Aorta (tissue), 5 donors: ENCODE measurements around the gene SUSD2. TPM values are rescaled to one million over a fixed set of nuclear protein-coding genes. Genes with fewer than 3 reads are reported as not detected.
A peak's percentile ranks its signal among the peaks of the same experiment; 100 is the strongest.
"Not testable (repeated sequence)": the region's sequence is repeated elsewhere in the genome, so short reads cannot be mapped to it uniquely, and the experiment has no call there.

Source experiments
- ATAC-seq: fragments of 200-7000 bp; cut with Tn5 transposase; one replicate; pipeline ENCODE4 v1.9.1; 2022; ENCODE audit warnings: moderate library complexity; ENCODE audit not compliant: low FRiP score
- DNase-seq, 2 donors: peaks; one replicate each; pipeline ENCODE4 v3.0.0-alpha.2; 2020
- H3K27ac ChIP-seq, 2 donors: one replicate each; pipeline ENCODE4 v1.5.1; 2013; ENCODE audit warnings: low read length in 2 of 2, mild to moderate bottlenecking in 2 of 2, moderate library complexity in 2 of 2, control low read depth in 1 of 2, inconsistent platforms in 1 of 2, low read depth in 1 of 2
- H3K27me3 ChIP-seq, 2 donors: one replicate each; pipeline ENCODE4 v1.6.1; 2013; ENCODE audit warnings: control low read depth in 1 of 2, low read length in 1 of 2, mild to moderate bottlenecking in 1 of 2, moderate library complexity in 1 of 2; ENCODE audit not compliant: insufficient read depth in 2 of 2, control insufficient read depth in 1 of 2
- H3K36me3 ChIP-seq, 2 donors: one replicate each; pipeline ENCODE4 v1.6.1; 2013; ENCODE audit warnings: control low read depth in 1 of 2, low read length in 1 of 2, mild to moderate bottlenecking in 1 of 2; ENCODE audit not compliant: insufficient read depth in 2 of 2, control insufficient read depth in 1 of 2
- H3K4me1 ChIP-seq, 2 donors: one replicate each; pipeline ENCODE4 v1.6.1; 2013; ENCODE audit warnings: low read length in 2 of 2, control low read depth in 1 of 2, mild to moderate bottlenecking in 1 of 2, moderate library complexity in 1 of 2; ENCODE audit not compliant: insufficient read depth in 2 of 2, control insufficient read depth in 1 of 2
- H3K4me3 ChIP-seq, 2 donors: one replicate each; pipeline ENCODE4 v1.5.1; 2013; ENCODE audit warnings: low read length in 2 of 2, control low read depth in 1 of 2, mild to moderate bottlenecking in 1 of 2
- H3K9me3 ChIP-seq: one replicate; pipeline ENCODE4 v1.6.1; 2013; ENCODE audit warnings: mild to moderate bottlenecking, low read length; ENCODE audit not compliant: control insufficient read depth
- WGBS, 2 donors: extraction: QIAGEN DNeasy Blood & Tissue Kit; methylation state at CpG; one replicate each; pipeline ENCODE4 v1.1.7; 2013; 5-methylcytosine and 5-hydroxymethylcytosine counted together
- intact Hi-C, 2 donors: fragments of 100-400 bp; cut with DNase I; formaldehyde crosslinking; loops; one replicate each; pipeline versions ENCODE4 v1.14.2 to v1.15.0; 2022
- polyA plus RNA-seq, 2 donors: library from polyadenylated mRNA; stranded (reverse); fragments of 200-250 nt; gene quantifications; one replicate each; pipeline ENCODE4 v1.2.3, GENCODE V29; 2013
- total RNA-seq, 2 donors: library from RNA; stranded (reverse); fragmentation: NEBNext Ultra II Directional; extraction: Animal tissue kit (Norgen Biotek cat#: 25700); gene quantifications; one replicate each; pipeline ENCODE4 v1.2.1, GENCODE V29; 2021
- donor health status: healthy with polysubstance abuse.
- donor health status: Bipolar disorder and iron deficiency.
- donor health status: DM: no; HTN: no; CAD: no.
- donor health status: DM: no; HTN: no; CAD: no.
- donor health status: DM: yes; HTN: yes; CAD: no.

The SUSD2 gene
- total and polyA plus RNA-seq, 4 donors: 7.1 to 79.5 (median 13.1) TPM

GRCh38 chr22:24181996-24182899 is 961 bp downstream of the SUSD2 start:
- DNase-seq: peak; percentile 46 to 73
- 61 to 63% methylated on average over 20 of the region's 20 CpGs for WGBS, 2 donors
- Histone ChIP-seq H3K36me3 (no peaks in the 10 kb centered on the region), H3K27me3 (no peaks in the 10 kb centered on the region), H3K27ac (no peak overlapping the region), H3K4me3 (no peak overlapping the region), H3K9me3 (no peaks in the 10 kb centered on the region), H3K4me1 (no peaks in the 10 kb centered on the region)
- no peak for ATAC-seq
- intact Hi-C loops: no loop called here

- ATAC-seq, intact Hi-C loops, H3K27me3 ChIP-seq, H3K4me3 ChIP-seq, H3K4me1 ChIP-seq, H3K36me3 ChIP-seq, H3K27ac ChIP-seq, H3K9me3 ChIP-seq: not testable (repeated sequence)
- 73 to 79% methylated on average over 10 to 11 of the region's 11 CpGs for WGBS, 2 donors
- DNase-seq: peak in 1 of 2 donors; percentile 75
Measured at GRCh38 chr22:24182900-24183246, 1.6 kb downstream of the SUSD2 start.

- WGBS, 2 donors: 23 to 28% methylated on average over 22 to 24 of the region's 24 CpGs
- intact Hi-C loops: no loop called here
Measured at GRCh38 chr22:24183321-24184031, 2.2 kb downstream of the SUSD2 start.

GRCh38 chr22:24184057-24184798 is 2.9 kb downstream of the SUSD2 start:
- no peak overlapping the region for H3K27ac ChIP-seq
- ATAC-seq: no peak
- 90 to 91% methylated on average over 16 of the region's 16 CpGs for WGBS, 2 donors
- peak; percentile 43 to 58 for DNase-seq
- no peaks in the 10 kb centered on the region for H3K9me3 ChIP-seq
- no peaks in the 10 kb centered on the region for H3K36me3 ChIP-seq
- no peaks in the 10 kb centered on the region for H3K27me3 ChIP-seq
- H3K4me3 ChIP-seq: no peak overlapping the region
- intact Hi-C loops: no loop called here
- no peaks in the 10 kb centered on the region for H3K4me1 ChIP-seq

More at GRCh38 chr22:24183321-24184031, 2.2 kb downstream of the SUSD2 start:
- no peak overlapping the region for H3K4me3 ChIP-seq
- H3K27me3 ChIP-seq: no peaks in the 10 kb centered on the region
- H3K4me1 ChIP-seq: no peaks in the 10 kb centered on the region
- no peak overlapping the region for H3K27ac ChIP-seq
- DNase-seq (peak; percentile 73 to 83), ATAC-seq (no peak)
- H3K36me3 ChIP-seq: no peaks in the 10 kb centered on the region
- no peaks in the 10 kb centered on the region for H3K9me3 ChIP-seq

- Histone ChIP-seq H3K27ac (no peak overlapping the region), H3K4me1 (no peaks in the 10 kb centered on the region), H3K4me3 (no peak overlapping the region), H3K9me3 (no peaks in the 10 kb centered on the region), H3K27me3 (no peaks in the 10 kb centered on the region), H3K36me3 (no peaks in the 10 kb centered on the region)
- intact Hi-C loops: no loop called here
- ATAC-seq: no peak
- WGBS, 2 donors: 91 to 93% methylated on average over 16 of the region's 16 CpGs
- DNase-seq: peak; percentile 44 to 71
Measured at GRCh38 chr22:24185001-24185500, 3.8 kb downstream of the SUSD2 start.

- DNase-seq: peak; percentile 41 to 68
- Histone ChIP-seq H3K4me1 (no peaks in the 10 kb centered on the region), H3K27me3 (no peaks in the 10 kb centered on the region), H3K36me3 (no peaks in the 10 kb centered on the region), H3K4me3 (no peak overlapping the region), H3K27ac (no peak overlapping the region), H3K9me3 (no peaks in the 10 kb centered on the region)
- 95 to 96% methylated on average over 50 to 51 of the region's 51 CpGs for WGBS, 2 donors
- intact Hi-C loops: no loop called here
- ATAC-seq: no peak
Measured at GRCh38 chr22:24185501-24186351, 4.4 kb downstream of the SUSD2 start.

- 93 to 94% methylated on average over 15 of the region's 15 CpGs for WGBS, 2 donors
- DNase-seq: peak in 1 of 2 donors; percentile 41
- intact Hi-C loops: no loop called here
Measured at GRCh38 chr22:24186352-24186740, 5.1 kb downstream of the SUSD2 start.

More at GRCh38 chr22:24186352-24186740, 5.1 kb downstream of the SUSD2 start:
- no peaks in the 10 kb centered on the region for H3K36me3 ChIP-seq
- no peak for ATAC-seq
- H3K9me3 ChIP-seq: no peaks in the 10 kb centered on the region
- H3K27ac ChIP-seq: no peak overlapping the region
- no peaks in the 10 kb centered on the region for H3K27me3 ChIP-seq
- no peak overlapping the region for H3K4me3 ChIP-seq
- H3K4me1 ChIP-seq: no peaks in the 10 kb centered on the region
